GM23338 (cell line): ENCODE measurements around the gene SORCS2. TPM values are rescaled to one million over a fixed set of nuclear protein-coding genes. Genes with fewer than 3 reads are reported as not detected.

Experiments used
- ATAC-seq: fragments of 200-7000 bp; cut with Tn5 transposase; 3 replicates; pipeline ENCODE4 v1.9.1; 2020
- DNase-seq: peaks from one replicate; pipeline ENCODE4 v3.0.0-alpha.2; 2015; ENCODE audit warnings: low spot score
- H2AFZ ChIP-seq: fragments of 200-600 bp; sonication (generic); 2 replicates; pipeline ENCODE4 v1.8.0; 2016; ENCODE audit warnings: antibody characterized with exemption, mild to moderate bottlenecking, moderate library complexity
- H3F3A ChIP-seq: fragments of 200-600 bp; sonication (generic); replicated peaks from 2 replicates; pipeline ENCODE4 v1.8.0; 2017; ENCODE audit warnings: antibody characterized with exemption, mixed run types, low read depth
- H3K27ac ChIP-seq: fragments of 200-600 bp; sonication (generic); 2 replicates; pipeline ENCODE4 v1.6.1; 2016; ENCODE audit warnings: low read depth
- H3K27me3 ChIP-seq: fragments of 200-600 bp; sonication (generic); 2 replicates; pipeline ENCODE4 v1.8.0; 2016; ENCODE audit warnings: mild to moderate bottlenecking, mixed run types, moderate library complexity; ENCODE audit not compliant: insufficient read depth
- H3K36me3 ChIP-seq: fragments of 200-600 bp; sonication (generic); 2 replicates; pipeline ENCODE4 v1.8.0; 2016; ENCODE audit warnings: mild to moderate bottlenecking; ENCODE audit not compliant: insufficient read depth
- H3K4me1 ChIP-seq: fragments of 200-600 bp; sonication (generic); 2 replicates; pipeline ENCODE4 v1.8.0; 2016; ENCODE audit warnings: mild to moderate bottlenecking, moderate library complexity; ENCODE audit not compliant: insufficient read depth
- H3K4me2 ChIP-seq: fragments of 200-600 bp; sonication (generic); 2 replicates; pipeline ENCODE4 v1.7.1; 2017; ENCODE audit warnings: mixed run types
- H3K4me3 ChIP-seq: fragments of 200-600 bp; sonication (generic); 2 replicates; pipeline ENCODE4 v1.6.1; 2016; ENCODE audit warnings: mixed run types
- H3K79me2 ChIP-seq: fragments of 200-600 bp; sonication (generic); replicated peaks from 2 replicates; pipeline ENCODE4 v1.8.0; 2017; ENCODE audit warnings: mild to moderate bottlenecking; ENCODE audit not compliant: insufficient read depth
- H3K9me2 ChIP-seq: fragments of 200-600 bp; sonication (generic); 2 replicates; pipeline ENCODE4 v1.8.0; 2017; ENCODE audit not compliant: insufficient read depth
- H4K20me1 ChIP-seq: fragments of 200-600 bp; sonication (generic); replicated peaks from 2 replicates; pipeline ENCODE4 v1.8.0; 2017; ENCODE audit warnings: mild to moderate bottlenecking; ENCODE audit not compliant: insufficient read depth
- H3K27ac Mint-ChIP-seq: 2 replicates; pipeline ENCODE4 v1.8.0; 2020; ENCODE audit warnings: inconsistent platforms, mild to moderate bottlenecking, moderate library complexity, mixed read lengths
- H3K27me3 Mint-ChIP-seq: 3 replicates; pipeline ENCODE4 v1.8.0; 2022; ENCODE audit warnings: low read depth, mild to moderate bottlenecking, moderate library complexity, mixed read lengths, inconsistent platforms; ENCODE audit not compliant: insufficient read depth, poor library complexity
- H3K36me3 Mint-ChIP-seq: 3 replicates; pipeline ENCODE4 v1.8.0; 2021; ENCODE audit warnings: low read depth, mild to moderate bottlenecking, inconsistent platforms, moderate library complexity, mixed read lengths
- H3K4me1 Mint-ChIP-seq: 3 replicates; pipeline ENCODE4 v1.8.0; 2020; ENCODE audit warnings: mild to moderate bottlenecking, inconsistent platforms, mixed read lengths
- H3K4me3 Mint-ChIP-seq: 3 replicates; pipeline ENCODE4 v1.8.0; 2021; ENCODE audit warnings: moderate library complexity, mild to moderate bottlenecking, inconsistent platforms, mixed read lengths
- H3K9me3 Mint-ChIP-seq: 3 replicates; pipeline ENCODE4 v1.8.0; 2020; ENCODE audit warnings: moderate library complexity, mild to moderate bottlenecking, inconsistent platforms, mixed read lengths
- NANOG ChIP-seq: IDR thresholded peaks from 2 replicates; pipeline ENCODE4 v1.6.1; 2016; ENCODE audit warnings: antibody characterized with exemption, borderline replicate concordance
- STAT1 ChIP-seq: IDR thresholded peaks from one replicate; pipeline ENCODE4 v1.6.1; 2016; ENCODE audit warnings: antibody characterized with exemption; ENCODE audit not compliant: unreplicated experiment
- ZNF114 ChIP-seq: fragments of 250-450 bp; sonication (Bioruptor Pico); IDR thresholded peaks from 2 replicates; pipeline ENCODE4 v1.5.0; 2020; ENCODE audit warnings: mild to moderate bottlenecking, moderate library complexity
- ZNF331 ChIP-seq: fragments of 250-450 bp; sonication (Bioruptor Pico); IDR thresholded peaks from 2 replicates; pipeline ENCODE4 v1.5.0; 2020; ENCODE audit warnings: low read depth, mild to moderate bottlenecking, moderate library complexity
- polyA plus RNA-seq: library from polyadenylated mRNA; unstranded; fragments of >200 nt; fragmentation: Nextera tagmentation; extraction: Ambion mirVana; gene quantifications from 2 replicates; pipeline ENCODE4 v1.2.1, GENCODE V29; 2016
- total RNA-seq: library from RNA; depleted of rRNA; stranded (reverse); fragments of >200 nt; shearing (Covaris generic); gene quantifications from 2 replicates; pipeline ENCODE4 v1.2.3, GENCODE V29; 2014
- TF ChIP-seq, protein P1 (sequence below): fragments of 250-450 bp; sonication (Bioruptor Pico); IDR thresholded peaks from 2 replicates; pipeline ENCODE4 v1.5.0; 2020; ENCODE audit warnings: mild to moderate bottlenecking, moderate library complexity
- TF ChIP-seq, protein P2 (sequence below): IDR thresholded peaks from 2 replicates; pipeline ENCODE4 v1.6.1; 2016; ENCODE audit warnings: antibody characterized with exemption

The SORCS2 gene
- total and polyA plus RNA-seq, 2 experiments from 2014 or later = 0.47 to 2.4 TPM

DNA sequence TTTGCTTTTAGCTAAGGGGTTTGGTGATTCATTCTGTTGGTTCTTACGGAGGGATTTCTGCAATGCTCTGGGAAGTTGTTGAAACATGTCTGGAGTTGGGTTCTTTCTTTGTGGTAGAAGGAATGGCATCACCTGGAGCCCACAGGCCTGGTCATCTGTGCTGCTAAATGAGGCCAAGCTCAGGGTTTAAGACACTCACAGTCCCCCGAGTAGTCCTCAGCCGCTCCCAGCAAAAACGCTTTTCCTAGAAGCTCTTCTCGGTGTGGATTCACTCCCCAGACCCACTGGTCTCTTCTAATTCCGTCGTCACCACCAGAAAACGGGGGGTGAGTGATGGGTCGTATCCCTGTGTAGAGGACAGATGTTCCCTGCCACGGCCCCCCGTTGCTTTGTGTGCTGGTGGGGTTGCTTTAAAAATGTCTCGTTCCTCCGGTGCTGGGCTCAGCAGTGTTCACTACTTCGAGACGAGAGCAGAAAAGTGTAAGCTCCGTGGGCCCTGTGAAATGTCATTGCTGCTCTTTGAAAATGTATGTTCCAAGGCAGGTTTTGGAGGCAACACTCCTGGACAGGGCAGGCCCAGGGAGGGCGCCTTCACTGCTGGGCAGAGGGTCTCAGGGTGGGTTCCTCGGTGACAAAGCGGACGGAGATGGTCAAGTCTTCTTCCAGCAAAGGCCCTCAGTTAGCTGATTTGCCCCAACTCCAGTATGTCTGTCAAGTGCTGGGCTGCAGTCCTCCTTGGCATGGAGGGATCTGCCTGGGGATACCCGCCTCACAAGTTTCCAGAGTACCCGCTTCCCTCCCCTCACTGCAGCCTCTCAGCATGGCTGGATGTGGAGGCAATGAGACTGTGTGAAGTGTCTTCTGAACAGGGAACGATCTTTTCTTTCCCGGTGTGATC, 205.1 kb downstream of the SORCS2 start:
- H3K27me3 ChIP-seq = no peaks in the 10 kb centered on the region
- peaks cover 16% of the 10 kb centered on the region for H3K27me3 Mint-ChIP-seq
- H3K36me3 ChIP-seq = no peaks in the 10 kb centered on the region
- no peaks in the 10 kb centered on the region for H3K79me2 ChIP-seq
- no peak overlapping the region for H3K4me3 ChIP-seq
- TF ChIP-seq ZNF331 (CRISPR knock-in tag) (no peak), NANOG (no peak), ZNF114 (CRISPR knock-in tag) (no peak), STAT1 (no peak)
- TF ChIP-seq, protein P1, sequence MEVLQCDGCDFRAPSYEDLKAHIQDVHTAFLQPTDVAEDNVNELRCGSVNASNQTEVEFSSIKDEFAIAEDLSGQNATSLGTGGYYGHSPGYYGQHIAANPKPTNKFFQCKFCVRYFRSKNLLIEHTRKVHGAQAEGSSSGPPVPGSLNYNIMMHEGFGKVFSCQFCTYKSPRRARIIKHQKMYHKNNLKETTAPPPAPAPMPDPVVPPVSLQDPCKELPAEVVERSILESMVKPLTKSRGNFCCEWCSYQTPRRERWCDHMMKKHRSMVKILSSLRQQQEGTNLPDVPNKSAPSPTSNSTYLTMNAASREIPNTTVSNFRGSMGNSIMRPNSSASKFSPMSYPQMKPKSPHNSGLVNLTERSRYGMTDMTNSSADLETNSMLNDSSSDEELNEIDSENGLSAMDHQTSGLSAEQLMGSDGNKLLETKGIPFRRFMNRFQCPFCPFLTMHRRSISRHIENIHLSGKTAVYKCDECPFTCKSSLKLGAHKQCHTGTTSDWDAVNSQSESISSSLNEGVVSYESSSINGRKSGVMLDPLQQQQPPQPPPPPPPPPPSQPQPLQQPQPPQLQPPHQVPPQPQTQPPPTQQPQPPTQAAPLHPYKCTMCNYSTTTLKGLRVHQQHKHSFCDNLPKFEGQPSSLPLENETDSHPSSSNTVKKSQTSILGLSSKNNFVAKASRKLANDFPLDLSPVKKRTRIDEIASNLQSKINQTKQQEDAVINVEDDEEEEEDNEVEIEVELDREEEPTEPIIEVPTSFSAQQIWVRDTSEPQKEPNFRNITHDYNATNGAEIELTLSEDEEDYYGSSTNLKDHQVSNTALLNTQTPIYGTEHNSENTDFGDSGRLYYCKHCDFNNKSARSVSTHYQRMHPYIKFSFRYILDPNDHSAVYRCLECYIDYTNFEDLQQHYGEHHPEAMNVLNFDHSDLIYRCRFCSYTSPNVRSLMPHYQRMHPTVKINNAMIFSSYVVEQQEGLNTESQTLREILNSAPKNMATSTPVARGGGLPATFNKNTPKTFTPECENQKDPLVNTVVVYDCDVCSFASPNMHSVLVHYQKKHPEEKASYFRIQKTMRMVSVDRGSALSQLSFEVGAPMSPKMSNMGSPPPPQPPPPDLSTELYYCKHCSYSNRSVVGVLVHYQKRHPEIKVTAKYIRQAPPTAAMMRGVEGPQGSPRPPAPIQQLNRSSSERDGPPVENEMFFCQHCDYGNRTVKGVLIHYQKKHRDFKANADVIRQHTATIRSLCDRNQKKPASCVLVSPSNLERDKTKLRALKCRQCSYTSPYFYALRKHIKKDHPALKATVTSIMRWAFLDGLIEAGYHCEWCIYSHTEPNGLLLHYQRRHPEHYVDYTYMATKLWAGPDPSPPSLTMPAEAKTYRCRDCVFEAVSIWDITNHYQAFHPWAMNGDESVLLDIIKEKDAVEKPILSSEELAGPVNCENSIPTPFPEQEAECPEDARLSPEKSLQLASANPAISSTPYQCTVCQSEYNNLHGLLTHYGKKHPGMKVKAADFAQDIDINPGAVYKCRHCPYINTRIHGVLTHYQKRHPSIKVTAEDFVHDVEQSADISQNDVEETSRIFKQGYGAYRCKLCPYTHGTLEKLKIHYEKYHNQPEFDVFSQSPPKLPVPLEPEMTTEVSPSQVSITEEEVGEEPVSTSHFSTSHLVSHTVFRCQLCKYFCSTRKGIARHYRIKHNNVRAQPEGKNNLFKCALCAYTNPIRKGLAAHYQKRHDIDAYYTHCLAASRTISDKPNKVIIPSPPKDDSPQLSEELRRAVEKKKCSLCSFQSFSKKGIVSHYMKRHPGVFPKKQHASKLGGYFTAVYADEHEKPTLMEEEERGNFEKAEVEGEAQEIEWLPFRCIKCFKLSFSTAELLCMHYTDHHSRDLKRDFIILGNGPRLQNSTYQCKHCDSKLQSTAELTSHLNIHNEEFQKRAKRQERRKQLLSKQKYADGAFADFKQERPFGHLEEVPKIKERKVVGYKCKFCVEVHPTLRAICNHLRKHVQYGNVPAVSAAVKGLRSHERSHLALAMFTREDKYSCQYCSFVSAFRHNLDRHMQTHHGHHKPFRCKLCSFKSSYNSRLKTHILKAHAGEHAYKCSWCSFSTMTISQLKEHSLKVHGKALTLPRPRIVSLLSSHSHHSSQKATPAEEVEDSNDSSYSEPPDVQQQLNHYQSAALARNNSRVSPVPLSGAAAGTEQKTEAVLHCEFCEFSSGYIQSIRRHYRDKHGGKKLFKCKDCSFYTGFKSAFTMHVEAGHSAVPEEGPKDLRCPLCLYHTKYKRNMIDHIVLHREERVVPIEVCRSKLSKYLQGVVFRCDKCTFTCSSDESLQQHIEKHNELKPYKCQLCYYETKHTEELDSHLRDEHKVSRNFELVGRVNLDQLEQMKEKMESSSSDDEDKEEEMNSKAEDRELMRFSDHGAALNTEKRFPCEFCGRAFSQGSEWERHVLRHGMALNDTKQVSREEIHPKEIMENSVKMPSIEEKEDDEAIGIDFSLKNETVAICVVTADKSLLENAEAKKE (CRISPR knock-in tag) = no peak
- TF ChIP-seq, protein P2, sequence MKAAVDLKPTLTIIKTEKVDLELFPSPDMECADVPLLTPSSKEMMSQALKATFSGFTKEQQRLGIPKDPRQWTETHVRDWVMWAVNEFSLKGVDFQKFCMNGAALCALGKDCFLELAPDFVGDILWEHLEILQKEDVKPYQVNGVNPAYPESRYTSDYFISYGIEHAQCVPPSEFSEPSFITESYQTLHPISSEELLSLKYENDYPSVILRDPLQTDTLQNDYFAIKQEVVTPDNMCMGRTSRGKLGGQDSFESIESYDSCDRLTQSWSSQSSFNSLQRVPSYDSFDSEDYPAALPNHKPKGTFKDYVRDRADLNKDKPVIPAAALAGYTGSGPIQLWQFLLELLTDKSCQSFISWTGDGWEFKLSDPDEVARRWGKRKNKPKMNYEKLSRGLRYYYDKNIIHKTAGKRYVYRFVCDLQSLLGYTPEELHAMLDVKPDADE = no peak
- H3K27ac Mint-ChIP-seq = no peak overlapping the region; the same call in 1 of the 2 replicates
- no peak overlapping the region for H3K4me3 Mint-ChIP-seq
- H3K4me2 ChIP-seq = no peak overlapping the region
- H3K4me1 Mint-ChIP-seq = peaks cover 3% of the 10 kb centered on the region; the same call in 1 of the 3 replicates
- ATAC-seq (no peak), DNase-seq (no peak)
- 0 out of 2 replicates have a peak, but pooled peaks cover 4% of the 10 kb centered on the region for H3K9me2 ChIP-seq
- no peaks in the 10 kb centered on the region; the same call in 2 of the 3 replicates for H3K36me3 Mint-ChIP-seq
- H3K4me1 ChIP-seq = no peaks in the 10 kb centered on the region
- no peak overlapping the region for H3K27ac ChIP-seq
- no peaks in the 10 kb centered on the region for H3F3A ChIP-seq
- peaks cover 2% of the 10 kb centered on the region; the same call in 2 of the 3 replicates for H3K9me3 Mint-ChIP-seq
- no peak overlapping the region for H2AFZ ChIP-seq
- no peaks in the 10 kb centered on the region for H4K20me1 ChIP-seq
